ENCODE measurements around the gene RBM4B. TPM values are rescaled to one million over a fixed set of nuclear protein-coding genes. Genes with fewer than 3 reads are reported as not detected.

RBM4B gene
- total RNA-seq, 1 donor = 19.2 TPM

GRCh38 chr11:66619080-66619554, 58.6 kb downstream of the RBM4B start:
- Histone ChIP-seq H3K4me2 (ENCODE audit: insufficient read depth, low read length) (peak overlapping the region; percentile 99), H4K20me1 (ENCODE audit: insufficient read depth, low read length) (peaks cover 68% of the 10 kb centered on the region), H3K4me1 (ENCODE audit: insufficient read depth, low read length) (peaks cover 31% of the 10 kb centered on the region), H3K79me2 (ENCODE audit: insufficient read depth, low read length) (peaks cover 76% of the 10 kb centered on the region), H2AFZ (ENCODE audit: low read length) (no peak overlapping the region), H3K27me3 (ENCODE audit: insufficient read depth, low read length) (no peaks in the 10 kb centered on the region), H3K9me3 (ENCODE audit: low read depth, low read length) (no peaks in the 10 kb centered on the region), H3K27ac (ENCODE audit: low read depth, low read length) (peak overlapping the region; percentile 94), H3K4me3 (ENCODE audit: insufficient read depth, low read length) (peak overlapping the region; percentile 85), H3K36me3 (ENCODE audit: insufficient read depth, low read length) (peaks cover 38% of the 10 kb centered on the region)
- peak; percentile 93 for DNase-seq (ENCODE audit: insufficient read length, low spot score, missing footprints)
- TF ChIP-seq, protein P1, sequence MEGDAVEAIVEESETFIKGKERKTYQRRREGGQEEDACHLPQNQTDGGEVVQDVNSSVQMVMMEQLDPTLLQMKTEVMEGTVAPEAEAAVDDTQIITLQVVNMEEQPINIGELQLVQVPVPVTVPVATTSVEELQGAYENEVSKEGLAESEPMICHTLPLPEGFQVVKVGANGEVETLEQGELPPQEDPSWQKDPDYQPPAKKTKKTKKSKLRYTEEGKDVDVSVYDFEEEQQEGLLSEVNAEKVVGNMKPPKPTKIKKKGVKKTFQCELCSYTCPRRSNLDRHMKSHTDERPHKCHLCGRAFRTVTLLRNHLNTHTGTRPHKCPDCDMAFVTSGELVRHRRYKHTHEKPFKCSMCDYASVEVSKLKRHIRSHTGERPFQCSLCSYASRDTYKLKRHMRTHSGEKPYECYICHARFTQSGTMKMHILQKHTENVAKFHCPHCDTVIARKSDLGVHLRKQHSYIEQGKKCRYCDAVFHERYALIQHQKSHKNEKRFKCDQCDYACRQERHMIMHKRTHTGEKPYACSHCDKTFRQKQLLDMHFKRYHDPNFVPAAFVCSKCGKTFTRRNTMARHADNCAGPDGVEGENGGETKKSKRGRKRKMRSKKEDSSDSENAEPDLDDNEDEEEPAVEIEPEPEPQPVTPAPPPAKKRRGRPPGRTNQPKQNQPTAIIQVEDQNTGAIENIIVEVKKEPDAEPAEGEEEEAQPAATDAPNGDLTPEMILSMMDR (IDR thresholded peaks at IDR 0.05; ENCODE audit: extremely low read depth, low read depth, low read length) = no peak

- peaks cover 19% of the 10 kb centered on the region for H3K36me3 ChIP-seq (ENCODE audit: insufficient read depth, low read length)
Observed at GRCh38 chr11:66617155-66617834, 60.4 kb downstream of the RBM4B start.

DNA sequence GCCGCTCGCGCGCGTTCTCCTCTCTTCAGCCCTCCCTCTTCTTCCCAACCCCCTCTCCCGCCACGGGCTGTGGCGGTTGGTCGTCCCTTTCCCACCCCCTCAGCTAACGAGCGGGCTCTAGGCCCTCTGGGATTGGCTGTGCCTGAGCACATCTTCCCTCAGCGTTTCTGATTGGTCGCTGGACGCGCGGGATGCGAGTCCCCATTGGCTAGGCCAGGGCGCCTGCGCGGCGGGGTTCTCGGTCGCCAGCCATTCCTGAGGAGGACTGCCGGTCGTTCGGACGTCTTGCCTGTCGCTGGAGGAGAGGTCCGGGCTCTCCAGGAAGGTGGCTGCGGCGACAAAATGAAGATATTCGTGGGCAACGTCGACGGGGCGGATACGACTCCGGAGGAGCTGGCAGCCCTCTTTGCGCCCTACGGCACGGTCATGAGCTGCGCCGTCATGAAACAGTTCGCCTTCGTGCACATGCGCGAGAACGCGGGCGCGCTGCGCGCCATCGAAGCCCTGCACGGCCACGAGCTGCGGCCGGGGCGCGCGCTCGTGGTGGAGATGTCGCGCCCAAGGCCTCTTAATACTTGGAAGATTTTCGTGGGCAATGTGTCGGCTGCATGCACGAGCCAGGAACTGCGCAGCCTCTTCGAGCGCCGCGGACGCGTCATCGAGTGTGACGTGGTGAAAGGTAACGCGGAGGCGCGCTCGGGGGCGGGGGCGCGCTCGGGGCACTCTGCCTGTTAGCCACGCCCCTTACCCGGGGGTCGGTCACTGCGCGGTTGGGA, 61.1 kb downstream of the RBM4B start, which contains the start of gene RBM14:
Gene RBM14 (plus strand): TSS at position 252 of the 776 bp plus-strand sequence. CDS start 91 bp downstream, at position 343.
- TF ChIP-seq, protein P1 (IDR thresholded peaks at IDR 0.05; ENCODE audit: extremely low read depth, low read depth, low read length) = no peak
- H4K20me1 ChIP-seq (ENCODE audit: insufficient read depth, low read length) = peaks cover 43% of the 10 kb centered on the region
- peaks cover 50% of the 10 kb centered on the region for H3K79me2 ChIP-seq (ENCODE audit: insufficient read depth, low read length)
- peak within 1 kb of the TSS; percentile 92 for H2AFZ ChIP-seq (ENCODE audit: low read length)
- no peaks in the 10 kb centered on the region for H3K9me3 ChIP-seq (ENCODE audit: low read depth, low read length)
- H3K4me2 ChIP-seq (ENCODE audit: insufficient read depth, low read length) = peak within 1 kb of the TSS; percentile 99
- H3K27ac ChIP-seq (ENCODE audit: low read depth, low read length) = peak within 1 kb of the TSS; percentile 94
- H3K27me3 ChIP-seq (ENCODE audit: insufficient read depth, low read length) = no peaks in the 10 kb centered on the region
- H3K36me3 ChIP-seq (ENCODE audit: insufficient read depth, low read length) = peaks cover 18% of the 10 kb centered on the region
- peaks cover 25% of the 10 kb centered on the region for H3K4me1 ChIP-seq (ENCODE audit: insufficient read depth, low read length)
- peak; percentile 100 for DNase-seq (ENCODE audit: insufficient read length, low spot score, missing footprints)
- peak within 1 kb of the TSS; percentile 85 for H3K4me3 ChIP-seq (ENCODE audit: insufficient read depth, low read length)

More at GRCh38 chr11:66617155-66617834, 60.4 kb downstream of the RBM4B start:
- Histone ChIP-seq H3K4me3 (ENCODE audit: insufficient read depth, low read length) (peak overlapping the region; percentile 85), H4K20me1 (ENCODE audit: insufficient read depth, low read length) (peaks cover 50% of the 10 kb centered on the region), H3K9me3 (ENCODE audit: low read depth, low read length) (no peaks in the 10 kb centered on the region), H3K27ac (ENCODE audit: low read depth, low read length) (peak overlapping the region; percentile 94), H3K79me2 (ENCODE audit: insufficient read depth, low read length) (peaks cover 57% of the 10 kb centered on the region), H2AFZ (ENCODE audit: low read length) (peak overlapping the region; percentile 92), H3K27me3 (ENCODE audit: insufficient read depth, low read length) (no peaks in the 10 kb centered on the region), H3K4me1 (ENCODE audit: insufficient read depth, low read length) (peaks cover 25% of the 10 kb centered on the region), H3K4me2 (ENCODE audit: insufficient read depth, low read length) (peak overlapping the region; percentile 99)
- TF ChIP-seq, protein P1 (IDR thresholded peaks at IDR 0.05; ENCODE audit: extremely low read depth, low read depth, low read length) = no peak
- peak; percentile 46 for DNase-seq (ENCODE audit: insufficient read length, low spot score, missing footprints)

Small RNA genes lying within 50 kb of the gene (small RNA-seq; reads per million reads assigned to genes)
- gene RN7SL12P = not detected
- gene RNU4-39P = not detected

Other genes with a start within 250 kb of the RBM4B start
- 31.5 and 33.3 TPM in 2 replicates for gene MRPL11, start 239.0 kb downstream of the RBM4B start, total RNA-seq
- 18.9 and 19.2 TPM in 2 replicates for gene PELI3, start 211.0 kb downstream of the RBM4B start, total RNA-seq
- 35.8 and 36.5 TPM in 2 replicates for gene DPP3, start 197.5 kb downstream of the RBM4B start, total RNA-seq
- gene BBS1, start 167.3 kb downstream of the RBM4B start, total RNA-seq = 39.2 and 43.8 TPM in 2 replicates
- gene ZDHHC24, start 131.8 kb downstream of the RBM4B start, total RNA-seq = 9.4 and 10.5 TPM in 2 replicates
- under 0.01 TPM in 1 of 2 replicates, not detected in the other for gene ACTN3, start 131.0 kb downstream of the RBM4B start, total RNA-seq
- gene CTSF, start 109.3 kb downstream of the RBM4B start, total RNA-seq = 41.3 and 45.6 TPM in 2 replicates
- gene CCDC87, start 84.8 kb downstream of the RBM4B start, total RNA-seq = 0.88 and 1.1 TPM in 2 replicates
- gene CCS, start 84.7 kb downstream of the RBM4B start, total RNA-seq = 35.8 and 43.3 TPM in 2 replicates
- gene RBM14, start 61.3 kb downstream of the RBM4B start, total RNA-seq = 22.4 and 25.3 TPM in 2 replicates
- gene RBM4, start 39.2 kb downstream of the RBM4B start, total RNA-seq = 80.4 and 84.0 TPM in 2 replicates
- gene SPTBN2, start 51.3 kb upstream of the RBM4B start, total RNA-seq = 0.88 and 2.2 TPM in 2 replicates
- 11.5 and 18.1 TPM in 2 replicates for gene RCE1, start 165.6 kb upstream of the RBM4B start, total RNA-seq
- 15.9 and 16.3 TPM in 2 replicates for gene LRFN4, start 179.2 kb upstream of the RBM4B start, total RNA-seq

Data from osteoblast (primary cell).